ENCODE data around the gene SMIM24. TPM values are rescaled to one million over a fixed set of nuclear protein-coding genes. Genes with fewer than 3 reads are reported as not detected.

SMIM24 gene
- total RNA-seq, 4 donors from 2014 or later = not detected

GRCh38 chr19:3443840-3444694 is 36.3 kb downstream of the SMIM24 start:
- Histone ChIP-seq H3K27ac (peak overlapping the region in 3 of 4 donors; percentile 66 to 83 (median 82)), H3K36me3 (peaks cover 0 to 92% of the 10 kb centered on the region in 2 donors), H3K4me3 (no peak overlapping the region), H3K4me1 (peaks cover 0 to 72% (median 29%) of the 10 kb centered on the region in 3 donors), H3K9me3 (no peaks in the 10 kb centered on the region), H3K27me3 (no peaks in the 10 kb centered on the region)
- ATAC-seq = peak; percentile 62
- WGBS, 2 donors (ENCODE audit: low coverage in 1 of 2) = 15% methylated on average over 14 of the region's 33 CpGs; no CpG with 5 or more reads in 1 of the 2 donors
- TF ChIP-seq CTCF (IDR thresholded peaks at IDR 0.05) (peak in 1 of 4 experiments; percentile 16), POLR2AphosphoS5 (IDR thresholded peaks at IDR 0.05) (no peak), EP300 (IDR thresholded peaks at IDR 0.05) (no peak), POLR2A (IDR thresholded peaks at IDR 0.05) (no peak)

- no CpG with 5 or more reads among the region's 15 CpGs for WGBS, 2 donors (ENCODE audit: low coverage in 1 of 2)
- Histone ChIP-seq H3K27me3 (no peaks in the 10 kb centered on the region), H3K4me1 (peaks cover 0 to 72% (median 29%) of the 10 kb centered on the region in 3 donors), H3K36me3 (peaks cover 0 to 92% of the 10 kb centered on the region in 2 donors), H3K27ac (peak overlapping the region in 3 of 4 donors; percentile 64 to 82 (median 68)), H3K9me3 (no peaks in the 10 kb centered on the region), H3K4me3 (no peak overlapping the region)
- TF ChIP-seq CTCF (IDR thresholded peaks at IDR 0.05) (no peak), POLR2A (IDR thresholded peaks at IDR 0.05) (no peak), POLR2AphosphoS5 (IDR thresholded peaks at IDR 0.05) (no peak), EP300 (IDR thresholded peaks at IDR 0.05) (no peak)
- ATAC-seq = no peak
Measured at GRCh38 chr19:3442487-3443071, 37.7 kb downstream of the SMIM24 start.

GRCh38 chr19:3441986-3442329 is 38.4 kb downstream of the SMIM24 start:
- Histone ChIP-seq H3K4me1 (peaks cover 0 to 72% (median 29%) of the 10 kb centered on the region in 3 donors), H3K27me3 (no peaks in the 10 kb centered on the region), H3K27ac (peak overlapping the region in 3 of 4 donors; percentile 64 to 82 (median 74)), H3K36me3 (peaks cover 0 to 92% of the 10 kb centered on the region in 2 donors), H3K9me3 (no peaks in the 10 kb centered on the region), H3K4me3 (no peak overlapping the region)
- ATAC-seq = no peak
- TF ChIP-seq CTCF (IDR thresholded peaks at IDR 0.05) = no peak
- no peak for TF ChIP-seq POLR2A (IDR thresholded peaks at IDR 0.05)
- no peak for TF ChIP-seq EP300 (IDR thresholded peaks at IDR 0.05)
- no peak for TF ChIP-seq POLR2AphosphoS5 (IDR thresholded peaks at IDR 0.05)
- 71 to 75% methylated on average over 4 to 8 of the region's 14 CpGs for WGBS, 2 donors (ENCODE audit: low coverage in 1 of 2)

- Histone ChIP-seq H3K4me1 (peaks cover 0 to 67% (median 29%) of the 10 kb centered on the region in 3 donors), H3K27me3 (no peaks in the 10 kb centered on the region), H3K27ac (peak overlapping the region in 3 of 4 donors; percentile 64 to 82 (median 74)), H3K9me3 (no peaks in the 10 kb centered on the region), H3K36me3 (peaks cover 0 to 92% of the 10 kb centered on the region in 2 donors), H3K4me3 (no peak overlapping the region)
- no peak for ATAC-seq
- TF ChIP-seq POLR2AphosphoS5 (IDR thresholded peaks at IDR 0.05) (no peak), CTCF (IDR thresholded peaks at IDR 0.05) (no peak), POLR2A (IDR thresholded peaks at IDR 0.05) (no peak), EP300 (IDR thresholded peaks at IDR 0.05) (no peak)
- 77 to 87% methylated on average over 7 of the region's 25 CpGs for WGBS, 2 donors (ENCODE audit: low coverage in 1 of 2)
Measured at GRCh38 chr19:3441089-3441985, 39.0 kb downstream of the SMIM24 start.
